GM21367 (cell line): ENCODE results near the gene SIX6.
"Not testable (repeated sequence)": the region's sequence is repeated elsewhere in the genome, so short reads cannot be mapped to it uniquely, and the experiment has no call there.

Experiments
- ATAC-seq: cut with Tn5 transposase; IDR thresholded peaks from one replicate; pipeline ENCODE4 v1.9.1; 2021; ENCODE audit not compliant: unreplicated experiment

The SIX6 gene

GRCh38 chr14:60508707-60509437 is at the start of gene SIX6:
SIX6 (plus strand) TSS chr14:60509146; CDS start chr14:60509399, 253 bp downstream.
- ATAC-seq = no peak

GRCh38 chr14:60480248-60480647 is 28.7 kb upstream of the SIX6 start:
- ATAC-seq = not testable (repeated sequence)

- ATAC-seq = no peak
Measured at GRCh38 chr14:60482743-60483142, 26.2 kb upstream of the SIX6 start.

GRCh38 chr14:60485057-60485597 is 23.8 kb upstream of the SIX6 start:
- ATAC-seq = no peak

GRCh38 chr14:60485598-60486251 is 23.2 kb upstream of the SIX6 start, which contains the start of gene C14orf39:
C14orf39 (minus strand) TSS chr14:60486063; CDS start chr14:60485078, 985 bp downstream.
- ATAC-seq = no peak

- ATAC-seq = no peak
Measured at GRCh38 chr14:60487211-60487610, 21.7 kb upstream of the SIX6 start.

- no peak for ATAC-seq
Measured at GRCh38 chr14:60488175-60488574, 20.8 kb upstream of the SIX6 start.

- ATAC-seq = no peak
Measured at GRCh38 chr14:60490270-60490669, 18.7 kb upstream of the SIX6 start.

GRCh38 chr14:60495946-60496345 is 13.0 kb upstream of the SIX6 start:
- no peak for ATAC-seq

GRCh38 chr14:60502541-60502940 is 6.4 kb upstream of the SIX6 start:
- ATAC-seq = no peak

- no peak for ATAC-seq
Measured at GRCh38 chr14:60505448-60505847, 3.5 kb upstream of the SIX6 start.

GRCh38 chr14:60506010-60506409 is 2.9 kb upstream of the SIX6 start:
- no peak for ATAC-seq

GRCh38 chr14:60506462-60506984 is 2.4 kb upstream of the SIX6 start:
- no peak for ATAC-seq

- no peak for ATAC-seq
Measured at GRCh38 chr14:60506985-60507829, 1.7 kb upstream of the SIX6 start.

- no peak for ATAC-seq
Measured at GRCh38 chr14:60508363-60508706, 611 bp upstream of the SIX6 start.

GRCh38 chr14:60509438-60510253 is 700 bp downstream of the SIX6 start:
- no peak for ATAC-seq

GRCh38 chr14:60510254-60510950 is 1.5 kb downstream of the SIX6 start:
- no peak for ATAC-seq

GRCh38 chr14:60510951-60511599 is 2.1 kb downstream of the SIX6 start:
- no peak for ATAC-seq

- no peak for ATAC-seq
Measured at GRCh38 chr14:60512126-60512525, 3.2 kb downstream of the SIX6 start.
